DOHH2 (cell line): ENCODE results near the gene SLC16A12.

ENCODE experiments used
- EZH2phosphoT487 ChIP-seq: fragments of 200-600 bp; sonication (generic); IDR thresholded peaks from 2 replicates; pipeline ENCODE4 v1.6.1; 2017; ENCODE audit warnings: borderline replicate concordance, mild to moderate bottlenecking, antibody characterized with exemption, low read length, moderate library complexity, mixed read lengths
- TF ChIP-seq, protein P1 (sequence below): fragments of 200-600 bp; sonication (generic); IDR thresholded peaks from one replicate; pipeline ENCODE4 v1.5.1; 2014; ENCODE audit warnings: antibody characterized with exemption, mild to moderate bottlenecking, low read depth, low read length; ENCODE audit not compliant: poor library complexity, severe bottlenecking

DNA sequence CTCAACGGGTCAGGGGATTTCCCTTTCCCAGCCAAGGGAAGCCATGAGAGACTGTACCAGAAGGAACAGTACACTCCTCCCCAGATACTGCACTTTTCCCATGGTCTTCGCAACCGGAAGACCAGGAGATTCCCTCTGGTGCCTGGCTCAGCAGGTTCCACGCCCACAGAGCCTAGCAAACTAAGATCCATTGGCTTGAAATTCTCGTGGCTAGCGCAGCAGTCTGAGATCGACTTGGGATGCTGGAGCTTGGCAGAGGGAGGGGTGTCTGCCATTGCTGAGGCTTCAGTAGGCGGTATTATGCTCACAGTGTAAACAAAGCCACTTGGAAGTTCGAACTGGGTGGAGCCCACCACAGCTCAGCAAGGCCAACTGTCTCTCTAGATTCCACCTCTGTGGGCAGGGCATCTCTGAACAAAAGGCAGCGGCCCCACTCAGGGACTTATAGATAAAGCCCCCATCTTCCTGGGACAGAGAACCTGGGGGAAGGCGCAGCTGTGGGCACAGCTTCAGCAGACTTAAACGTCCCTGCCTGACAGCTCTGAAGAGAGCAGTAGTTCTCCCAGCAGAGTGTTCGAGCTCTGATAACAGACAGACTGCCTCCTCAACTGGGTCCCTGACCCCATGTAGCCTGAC is 29.6 kb downstream of the SLC16A12 start:
- TF ChIP-seq, protein P1, sequence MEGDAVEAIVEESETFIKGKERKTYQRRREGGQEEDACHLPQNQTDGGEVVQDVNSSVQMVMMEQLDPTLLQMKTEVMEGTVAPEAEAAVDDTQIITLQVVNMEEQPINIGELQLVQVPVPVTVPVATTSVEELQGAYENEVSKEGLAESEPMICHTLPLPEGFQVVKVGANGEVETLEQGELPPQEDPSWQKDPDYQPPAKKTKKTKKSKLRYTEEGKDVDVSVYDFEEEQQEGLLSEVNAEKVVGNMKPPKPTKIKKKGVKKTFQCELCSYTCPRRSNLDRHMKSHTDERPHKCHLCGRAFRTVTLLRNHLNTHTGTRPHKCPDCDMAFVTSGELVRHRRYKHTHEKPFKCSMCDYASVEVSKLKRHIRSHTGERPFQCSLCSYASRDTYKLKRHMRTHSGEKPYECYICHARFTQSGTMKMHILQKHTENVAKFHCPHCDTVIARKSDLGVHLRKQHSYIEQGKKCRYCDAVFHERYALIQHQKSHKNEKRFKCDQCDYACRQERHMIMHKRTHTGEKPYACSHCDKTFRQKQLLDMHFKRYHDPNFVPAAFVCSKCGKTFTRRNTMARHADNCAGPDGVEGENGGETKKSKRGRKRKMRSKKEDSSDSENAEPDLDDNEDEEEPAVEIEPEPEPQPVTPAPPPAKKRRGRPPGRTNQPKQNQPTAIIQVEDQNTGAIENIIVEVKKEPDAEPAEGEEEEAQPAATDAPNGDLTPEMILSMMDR, result no peak
- no peak for TF ChIP-seq EZH2phosphoT487
